NB4 (cell line): ENCODE measurements around the gene ADAMTS4.

Experiments
- DNase-seq: peaks from one replicate; pipeline ENCODE4 v3.0.0; 2010; ENCODE audit warnings: low read depth
- H3K4me3 ChIP-seq: one replicate; pipeline ENCODE4 v1.5.1; 2011; ENCODE audit warnings: mild to moderate bottlenecking, low read depth, low read length, moderate library complexity
- MYC ChIP-seq: IDR thresholded peaks from 2 replicates; pipeline ENCODE4 v1.6.1; 2011; ENCODE audit warnings: low read depth, low read length
- POLR2A ChIP-seq: IDR thresholded peaks from 2 replicates; pipeline ENCODE4 v1.6.1; 2011; ENCODE audit warnings: mild to moderate bottlenecking; ENCODE audit not compliant: insufficient read length; ENCODE audit errors: extremely low read depth
- TF ChIP-seq, protein P1 (sequence below): IDR thresholded peaks from one replicate; pipeline ENCODE4 v1.5.1; 2012; ENCODE audit warnings: low read depth, low read length
- TF ChIP-seq, protein P2 (sequence below): IDR thresholded peaks from 2 replicates; pipeline ENCODE4 v1.6.1; 2011; ENCODE audit warnings: low read depth, low read length

ADAMTS4 gene

DNA sequence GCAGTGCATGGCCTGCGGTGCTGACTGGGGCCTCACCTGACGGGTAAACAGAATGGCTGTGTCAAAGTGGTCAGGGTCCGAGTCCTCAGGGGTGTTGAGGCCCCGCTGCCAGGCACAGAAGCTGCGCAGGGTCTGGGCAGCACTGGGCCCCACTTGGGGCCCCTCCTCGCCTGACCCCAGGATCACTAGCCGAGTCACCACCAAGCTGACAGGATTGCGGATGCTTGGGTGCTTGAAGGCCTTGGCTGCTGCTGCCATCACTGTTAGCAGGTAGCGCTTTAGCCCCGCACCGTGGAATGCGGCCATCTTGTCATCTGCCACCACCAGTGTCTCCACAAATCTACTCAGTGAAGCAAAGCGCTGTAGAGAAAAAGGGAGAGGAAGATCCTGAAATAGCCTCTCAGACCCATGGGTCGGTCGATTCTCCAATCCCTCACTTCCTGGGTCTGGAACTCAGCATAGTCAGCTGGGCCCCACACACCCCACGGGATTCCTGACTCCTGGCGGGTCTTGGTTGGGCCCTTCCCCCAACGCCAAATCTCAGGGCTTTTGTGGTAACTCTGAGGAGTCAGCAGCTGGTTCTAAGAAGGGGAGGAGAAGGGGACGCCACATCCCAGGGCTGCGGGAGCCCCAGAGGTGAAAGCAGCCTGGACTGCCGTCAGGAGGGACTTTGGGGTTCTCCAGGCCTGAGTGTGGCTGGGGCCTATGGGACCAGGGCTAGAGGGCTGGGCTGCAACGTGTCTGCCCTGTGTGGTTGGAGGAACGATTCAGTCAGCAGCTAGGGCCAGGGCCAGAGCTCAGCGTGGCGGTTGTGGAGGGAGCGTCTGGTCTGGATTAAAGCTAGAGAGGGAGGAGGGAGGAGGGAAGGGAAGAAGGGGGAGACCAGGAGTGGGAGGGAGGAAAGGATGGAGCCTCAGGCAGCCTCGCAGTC is 2.1 kb downstream of the ADAMTS4 start:
- no peak overlapping the region for H3K4me3 ChIP-seq
- DNase-seq = no peak
- TF ChIP-seq MYC = no peak
- TF ChIP-seq, protein P1, sequence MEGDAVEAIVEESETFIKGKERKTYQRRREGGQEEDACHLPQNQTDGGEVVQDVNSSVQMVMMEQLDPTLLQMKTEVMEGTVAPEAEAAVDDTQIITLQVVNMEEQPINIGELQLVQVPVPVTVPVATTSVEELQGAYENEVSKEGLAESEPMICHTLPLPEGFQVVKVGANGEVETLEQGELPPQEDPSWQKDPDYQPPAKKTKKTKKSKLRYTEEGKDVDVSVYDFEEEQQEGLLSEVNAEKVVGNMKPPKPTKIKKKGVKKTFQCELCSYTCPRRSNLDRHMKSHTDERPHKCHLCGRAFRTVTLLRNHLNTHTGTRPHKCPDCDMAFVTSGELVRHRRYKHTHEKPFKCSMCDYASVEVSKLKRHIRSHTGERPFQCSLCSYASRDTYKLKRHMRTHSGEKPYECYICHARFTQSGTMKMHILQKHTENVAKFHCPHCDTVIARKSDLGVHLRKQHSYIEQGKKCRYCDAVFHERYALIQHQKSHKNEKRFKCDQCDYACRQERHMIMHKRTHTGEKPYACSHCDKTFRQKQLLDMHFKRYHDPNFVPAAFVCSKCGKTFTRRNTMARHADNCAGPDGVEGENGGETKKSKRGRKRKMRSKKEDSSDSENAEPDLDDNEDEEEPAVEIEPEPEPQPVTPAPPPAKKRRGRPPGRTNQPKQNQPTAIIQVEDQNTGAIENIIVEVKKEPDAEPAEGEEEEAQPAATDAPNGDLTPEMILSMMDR = no peak
- TF ChIP-seq POLR2A = no peak
- TF ChIP-seq, protein P2, sequence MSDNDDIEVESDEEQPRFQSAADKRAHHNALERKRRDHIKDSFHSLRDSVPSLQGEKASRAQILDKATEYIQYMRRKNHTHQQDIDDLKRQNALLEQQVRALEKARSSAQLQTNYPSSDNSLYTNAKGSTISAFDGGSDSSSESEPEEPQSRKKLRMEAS = no peak

DNA sequence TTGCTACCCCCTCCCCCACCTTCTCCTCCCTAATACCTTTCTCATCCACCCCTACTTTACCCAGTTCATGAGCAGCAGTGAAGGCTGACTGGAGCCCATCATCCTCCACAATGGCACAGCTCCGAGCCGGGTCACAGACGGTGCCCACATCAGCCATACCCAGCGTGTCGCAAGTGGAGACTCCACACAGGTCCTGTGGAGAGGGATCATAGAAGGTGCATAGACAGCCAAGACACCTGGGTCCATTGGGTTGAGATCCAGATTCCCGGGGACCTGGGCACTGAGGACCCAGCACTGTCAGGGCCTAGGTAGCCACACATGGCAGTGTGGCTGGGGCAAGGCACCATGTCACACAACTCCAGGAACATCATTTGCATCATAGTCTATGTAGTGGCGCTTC is 2.7 kb downstream of the ADAMTS4 start:
- DNase-seq = no peak
- no peak overlapping the region for H3K4me3 ChIP-seq
- no peak for TF ChIP-seq MYC
- TF ChIP-seq POLR2A = no peak
- TF ChIP-seq, protein P2 = no peak
- TF ChIP-seq, protein P1 = no peak

- DNase-seq = no peak
- no peak overlapping the region for H3K4me3 ChIP-seq
- TF ChIP-seq, protein P2 = no peak
- no peak for TF ChIP-seq POLR2A
- TF ChIP-seq, protein P1 = no peak
- TF ChIP-seq MYC = no peak
Measured at GRCh38 chr1:161195171-161195570, 3.7 kb downstream of the ADAMTS4 start.

GRCh38 chr1:161193561-161194235 is 5.2 kb downstream of the ADAMTS4 start:
- H3K4me3 ChIP-seq = no peak overlapping the region
- no peak for DNase-seq
- TF ChIP-seq, protein P1 = no peak
- no peak for TF ChIP-seq POLR2A
- no peak for TF ChIP-seq MYC
- TF ChIP-seq, protein P2 = no peak

DNA sequence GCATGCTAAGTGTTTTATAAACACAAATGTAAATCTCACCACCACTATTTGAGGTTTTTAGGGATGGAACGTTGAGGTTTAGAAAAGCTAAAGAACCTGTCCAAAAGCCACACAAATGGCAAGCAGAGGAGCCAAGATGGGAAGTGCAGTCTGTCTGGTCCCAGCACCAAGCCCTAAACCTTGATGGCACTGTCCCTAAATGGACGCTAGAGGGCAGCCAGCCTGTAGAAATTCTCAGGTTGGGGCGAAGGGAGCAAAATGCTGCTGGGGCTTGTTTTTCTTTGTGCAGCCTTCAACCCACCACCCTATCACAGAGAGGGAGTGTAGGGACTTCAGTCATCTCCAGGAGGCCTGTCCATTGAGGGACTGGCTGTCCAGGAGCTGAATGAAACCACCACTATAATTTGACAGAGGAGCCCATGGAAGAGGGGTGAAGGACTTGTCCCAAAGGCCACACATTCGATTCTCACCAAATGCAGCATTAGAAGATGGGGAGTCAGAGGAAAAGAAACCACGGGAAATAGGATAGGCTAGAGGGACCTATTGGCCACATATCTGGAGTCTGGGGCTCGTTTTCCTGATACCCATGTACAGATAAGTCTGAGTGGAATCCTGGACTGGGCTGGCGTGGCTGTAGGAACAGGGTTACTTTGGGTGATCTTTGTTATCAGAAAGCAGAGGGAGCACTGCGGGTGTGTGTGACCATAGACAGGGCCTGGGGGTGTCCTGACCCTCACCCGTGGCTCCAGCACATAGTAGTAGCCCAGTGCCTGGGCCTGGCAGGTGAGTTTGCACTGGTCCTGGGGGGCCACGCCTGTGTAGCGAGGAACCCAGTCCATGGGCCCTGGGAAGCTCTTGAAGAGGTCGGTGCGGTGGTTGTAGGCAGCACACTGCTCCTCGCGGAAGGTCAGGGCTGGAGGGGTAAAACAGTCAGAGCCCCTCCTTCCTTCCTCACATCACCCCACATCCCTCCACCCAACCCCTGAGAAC is 6.1 kb downstream of the ADAMTS4 start:
- DNase-seq = peak; percentile 80
- H3K4me3 ChIP-seq = no peak overlapping the region
- TF ChIP-seq MYC (no peak), POLR2A (no peak)
- TF ChIP-seq, protein P1 = peak; percentile 97
- TF ChIP-seq, protein P2 = no peak
